GM18498 (cell line): ENCODE measurements around the gene LCN15.
"Not testable (repeated sequence)": the region's sequence is repeated elsewhere in the genome, so short reads cannot be mapped to it uniquely, and the experiment has no call there.

Experiments
- ATAC-seq: cut with Tn5 transposase; IDR thresholded peaks from one replicate; pipeline ENCODE4 v1.9.1; 2021; ENCODE audit warnings: mild to moderate bottlenecking, moderate library complexity; ENCODE audit not compliant: unreplicated experiment

The LCN15 gene

GRCh38 chr9:136775191-136775590, 10.9 kb upstream of the LCN15 start:
- no peak for ATAC-seq

- no peak for ATAC-seq
Measured at GRCh38 chr9:136774416-136775045, 10.2 kb upstream of the LCN15 start.

DNA sequence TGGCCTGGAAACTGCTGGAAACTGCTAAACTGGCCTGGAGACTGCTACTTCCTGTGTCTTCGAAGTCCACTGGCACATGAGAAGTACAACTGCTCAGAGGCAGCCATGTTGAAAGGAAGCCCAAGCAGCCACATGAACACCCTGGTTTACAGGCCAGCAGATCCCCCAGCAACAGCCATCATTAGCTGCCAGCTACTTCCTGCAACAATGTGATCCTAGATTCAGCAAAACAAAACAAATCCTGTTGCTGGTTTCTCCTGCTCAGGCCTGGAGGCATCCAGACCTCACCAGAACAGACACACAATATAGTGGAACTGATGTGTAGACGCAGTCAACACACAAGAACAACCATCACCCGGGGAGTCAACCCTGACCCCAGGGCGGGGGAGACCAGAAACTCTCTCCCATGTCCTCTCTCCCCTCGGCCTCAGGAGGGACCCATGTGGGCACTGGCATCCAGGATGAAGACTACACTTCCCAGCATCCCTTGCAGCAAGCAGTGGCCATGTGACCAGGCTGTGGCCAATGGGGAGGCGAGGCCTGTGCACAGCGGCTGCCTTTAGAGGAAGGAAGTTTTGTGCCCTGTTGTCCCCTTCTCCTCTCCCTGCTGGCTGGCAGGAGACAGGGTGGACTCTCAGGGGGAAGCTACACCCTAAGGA, 9.2 kb upstream of the LCN15 start:
- no peak for ATAC-seq

GRCh38 chr9:136771907-136772415, 7.6 kb upstream of the LCN15 start:
- ATAC-seq, result no peak

DNA sequence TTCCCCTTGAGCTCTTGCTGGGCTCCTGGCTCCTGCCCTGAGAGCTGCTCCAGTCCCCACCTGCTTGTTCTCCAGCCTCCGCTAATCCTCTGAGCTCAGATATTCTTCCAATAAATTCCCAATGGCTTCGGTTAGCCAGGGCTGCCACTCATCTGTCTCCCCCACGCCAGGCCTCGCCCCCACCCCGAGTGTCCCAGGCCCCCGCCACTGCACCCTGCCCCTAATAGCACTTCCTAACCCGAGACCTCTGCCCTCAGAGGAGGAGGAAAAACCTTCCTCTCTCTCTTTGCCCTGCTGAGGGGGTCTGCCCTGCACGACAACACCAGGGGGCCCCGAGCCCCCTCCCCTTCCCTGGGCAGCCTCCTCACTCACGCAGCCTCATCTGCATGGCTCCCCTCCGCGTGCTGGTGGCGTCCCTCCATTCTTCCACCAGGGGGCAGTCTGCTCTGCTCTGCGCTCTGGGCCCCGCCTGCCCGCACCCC, 5.4 kb upstream of the LCN15 start:
- ATAC-seq, result no peak

DNA sequence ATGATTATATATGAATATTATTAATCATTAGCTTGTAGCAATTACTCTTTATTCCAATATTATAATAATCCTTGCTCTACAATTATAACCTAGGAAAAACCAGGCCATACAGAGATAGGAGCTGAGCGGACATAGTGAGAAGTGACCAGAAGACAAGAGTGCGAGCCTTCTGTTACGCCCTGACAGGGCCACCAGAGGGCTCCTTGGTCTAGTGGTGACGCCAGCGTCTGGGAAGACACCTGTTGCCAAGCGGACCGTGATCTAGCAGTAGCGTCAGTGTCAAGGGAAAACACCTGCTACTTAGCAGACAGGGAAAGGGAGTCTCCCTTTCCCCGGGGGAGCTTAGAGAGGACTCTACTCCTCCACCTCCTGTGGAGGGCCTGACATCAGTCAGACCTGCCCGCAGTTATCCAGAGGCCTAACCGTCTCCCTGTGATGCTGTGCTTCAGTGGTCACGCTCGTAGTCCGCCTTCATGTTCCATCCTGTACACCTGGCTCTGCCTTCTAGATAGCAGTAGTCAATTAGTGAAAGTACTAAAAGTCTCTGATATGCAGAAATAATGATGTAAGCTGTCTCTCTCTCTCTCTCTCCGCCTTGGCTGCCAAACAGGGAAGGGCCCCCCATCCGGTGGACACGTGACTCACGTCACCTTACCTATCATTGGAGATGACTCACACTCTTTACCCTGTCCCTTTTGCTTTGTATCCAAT, 2.2 kb upstream of the LCN15 start:
- not testable (repeated sequence) for ATAC-seq

GRCh38 chr9:136765745-136766409, 1.6 kb upstream of the LCN15 start:
- ATAC-seq, result peak; percentile 69

GRCh38 chr9:136765041-136765440, 723 bp upstream of the LCN15 start:
- no peak for ATAC-seq

DNA sequence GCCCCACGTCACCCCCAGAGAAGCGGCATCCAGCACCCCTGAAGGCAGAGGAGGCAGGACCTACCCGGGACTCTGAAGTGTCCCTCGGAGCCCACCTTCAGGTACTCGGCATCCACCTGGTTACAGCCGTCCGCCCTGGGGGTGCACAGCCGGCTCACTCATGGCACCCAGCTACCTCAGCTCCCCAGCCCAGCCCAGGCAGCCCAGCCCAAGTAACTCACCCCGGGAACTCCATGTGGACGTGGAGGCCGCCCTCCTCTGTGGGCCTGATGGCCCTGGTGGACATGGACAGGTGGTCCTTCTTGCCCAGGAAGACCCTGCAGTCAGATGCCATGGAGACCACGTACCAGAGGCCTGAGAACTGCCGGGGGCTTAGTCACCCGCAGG, 676 bp downstream of the LCN15 start:
- ATAC-seq, result no peak

DNA sequence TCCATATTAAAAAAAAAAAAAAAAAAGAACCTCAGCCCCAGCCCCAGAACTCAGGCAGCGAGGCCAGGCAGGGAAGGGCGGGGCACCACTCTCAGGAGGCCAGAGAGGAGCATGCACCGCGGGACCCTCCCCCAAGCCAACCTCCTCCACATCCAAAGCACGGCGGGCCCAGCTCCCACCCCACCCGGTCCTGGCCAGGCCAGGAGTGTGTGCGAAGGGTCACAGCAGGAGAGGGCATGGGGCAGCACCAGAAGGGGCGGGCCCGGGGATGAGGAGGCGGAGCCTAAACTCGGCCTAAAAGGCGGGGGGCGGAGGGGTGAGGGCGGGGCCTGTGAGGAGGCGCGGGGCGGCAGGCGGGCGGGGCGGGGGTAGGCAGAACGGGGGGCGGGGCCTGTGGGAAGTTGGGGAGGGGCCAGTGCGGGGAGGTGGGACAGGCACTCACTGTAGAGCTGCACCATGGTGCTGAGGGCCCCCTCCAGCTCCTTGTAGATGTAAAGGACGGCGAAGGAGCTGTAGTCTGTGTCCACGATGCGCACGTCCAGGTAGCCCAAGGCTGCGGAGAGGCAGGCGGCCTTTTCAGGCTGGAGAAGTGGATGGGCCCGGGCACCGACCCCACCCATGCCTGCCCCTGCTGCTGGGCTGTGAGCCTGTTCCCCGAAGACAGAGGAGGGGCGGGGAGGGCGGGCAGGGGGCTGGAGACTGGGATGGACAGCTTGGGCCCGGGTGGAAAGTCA, 1.2 kb downstream of the LCN15 start:
- ATAC-seq, result no peak

GRCh38 chr9:136762221-136762691, 2.1 kb downstream of the LCN15 start:
- no peak for ATAC-seq

DNA sequence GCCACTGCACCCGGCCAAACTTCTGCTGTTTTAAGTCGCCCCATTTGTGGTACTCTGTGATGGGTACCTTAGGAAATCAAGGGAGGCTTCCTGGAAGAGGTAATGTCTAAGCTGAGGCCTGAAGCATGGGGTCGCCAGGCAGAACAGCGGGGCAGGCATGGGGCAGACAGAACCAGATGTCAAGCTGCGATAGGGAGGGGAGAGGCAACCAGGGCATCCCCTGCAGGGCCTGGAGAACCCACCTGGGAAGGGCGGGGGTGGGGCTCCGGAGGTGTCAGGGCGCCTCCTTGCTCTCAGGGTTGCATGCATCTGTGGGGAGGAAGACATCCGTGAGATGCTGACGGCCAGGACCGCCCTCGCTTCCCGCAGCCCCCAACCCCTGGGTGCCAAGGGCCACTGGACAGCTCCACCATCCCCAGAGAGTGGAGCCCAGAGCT, 2.8 kb downstream of the LCN15 start:
- no peak for ATAC-seq

DNA sequence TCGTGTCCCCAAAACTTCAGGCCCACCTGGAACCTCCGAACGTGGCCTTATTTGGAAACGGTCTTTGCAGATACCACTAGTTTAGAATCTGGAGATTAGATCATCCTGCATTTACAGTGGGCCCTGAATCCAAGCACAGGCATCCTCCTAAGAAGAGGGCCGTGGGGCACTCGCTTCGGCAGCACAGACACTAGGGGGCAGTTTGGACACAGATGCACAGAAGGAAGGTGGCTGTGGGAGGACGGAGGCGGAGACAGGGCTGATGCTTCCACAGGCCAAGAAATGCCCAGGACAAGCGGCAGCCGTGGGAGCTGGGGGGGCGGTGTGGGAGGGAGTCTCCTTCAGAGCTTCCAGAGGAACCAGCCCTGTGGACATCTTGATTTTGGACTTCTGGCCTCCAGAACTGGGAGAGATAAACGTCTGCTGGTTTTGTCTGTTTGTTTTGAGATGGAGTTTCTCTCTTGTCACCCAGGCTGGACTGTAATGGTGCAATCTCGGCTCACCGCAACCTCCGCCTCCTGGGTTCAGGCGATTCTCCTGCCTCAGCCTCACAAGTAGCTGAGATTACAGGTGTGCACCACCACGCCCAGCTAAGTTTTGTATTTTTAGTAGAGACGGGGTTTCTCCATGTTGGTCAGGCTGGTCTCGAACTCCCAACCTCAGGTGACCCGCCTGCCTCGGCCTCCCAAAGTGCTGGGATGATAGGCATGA, 3.3 kb downstream of the LCN15 start:
- ATAC-seq, result not testable (repeated sequence)

DNA sequence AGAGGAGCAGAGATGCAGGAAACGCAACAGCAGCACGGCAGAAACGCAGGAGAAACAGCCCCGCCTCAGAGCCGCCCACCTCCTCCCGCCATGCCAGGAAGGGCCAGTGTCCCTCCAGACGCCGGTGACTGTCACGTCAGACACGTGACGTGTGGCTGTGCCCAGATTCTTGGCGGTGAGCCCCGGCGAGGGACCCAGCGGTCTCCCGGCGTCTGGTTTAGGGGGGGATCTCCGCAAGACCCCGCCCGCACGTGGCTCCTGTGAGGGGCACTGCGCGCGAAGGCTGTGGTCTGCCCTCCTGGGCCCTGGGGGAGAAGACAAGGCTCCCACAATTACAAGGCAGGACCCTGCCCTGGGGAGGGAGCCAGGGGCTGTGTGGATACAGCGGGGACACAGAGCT, 3.9 kb downstream of the LCN15 start:
- ATAC-seq, result no peak

DNA sequence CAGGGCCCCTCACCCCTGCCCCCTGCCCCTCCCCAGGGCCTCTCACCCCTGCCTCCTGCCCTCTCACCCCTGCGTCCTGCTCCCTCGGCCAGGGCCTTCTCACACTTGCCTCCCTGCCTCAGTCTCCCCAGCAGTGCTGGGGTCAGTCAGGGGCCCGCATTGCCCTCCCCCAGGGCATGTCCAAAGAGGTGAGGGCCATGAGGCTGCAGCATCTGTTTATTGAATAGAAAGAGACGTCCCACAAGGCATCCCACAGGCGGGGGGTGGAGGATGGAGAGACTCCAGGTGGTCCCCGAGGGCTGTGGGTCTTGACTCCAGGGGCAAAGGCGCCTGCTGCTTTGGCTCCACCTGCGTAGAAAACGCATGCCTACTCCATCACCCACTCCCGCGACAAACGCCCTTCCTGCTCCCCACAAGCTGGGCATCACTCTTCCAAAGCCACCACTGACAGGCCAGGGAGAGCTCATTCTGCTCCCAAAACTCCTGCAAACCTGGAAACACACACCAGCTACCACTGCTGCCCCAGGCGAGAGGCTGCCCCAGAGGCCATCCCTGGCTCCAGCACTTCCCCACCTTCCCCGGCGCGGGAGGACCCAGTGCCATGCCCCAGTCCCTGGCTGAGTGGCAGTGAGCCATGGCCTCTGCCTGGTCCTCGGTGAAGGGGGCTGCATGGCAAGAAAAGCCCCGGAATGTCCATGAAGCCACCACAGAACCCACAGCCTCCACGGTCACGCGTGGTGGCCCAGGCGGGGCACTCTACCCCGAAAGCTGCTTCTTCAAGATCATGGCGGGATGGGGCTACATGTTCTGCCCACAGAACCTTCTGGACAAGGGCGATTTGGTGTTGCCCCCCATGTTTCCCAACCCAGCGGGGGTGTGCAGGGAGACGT, 4.6 kb downstream of the LCN15 start:
- ATAC-seq, result no peak

DNA sequence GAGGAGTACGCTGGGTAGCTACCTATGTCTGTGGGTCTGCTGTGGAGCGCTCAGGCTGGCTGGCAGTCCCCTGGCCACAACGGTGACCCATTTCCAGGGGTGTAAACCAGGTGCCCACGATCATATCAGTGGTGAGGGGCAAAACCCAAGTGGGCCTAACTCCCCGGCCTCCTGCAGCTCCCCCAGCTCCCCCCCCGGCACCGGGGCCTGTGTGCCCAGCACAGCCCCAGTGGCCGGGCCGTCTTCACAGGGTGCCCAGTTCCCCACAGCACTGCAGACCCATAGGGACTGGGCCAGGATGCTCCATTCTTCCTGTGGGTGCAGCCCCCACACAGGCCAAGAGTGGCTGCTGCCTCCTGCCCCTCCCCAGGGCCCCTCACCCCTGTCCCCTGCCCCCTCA, 5.3 kb downstream of the LCN15 start:
- no peak for ATAC-seq

- peak; percentile 12 for ATAC-seq
Measured at GRCh38 chr9:136757751-136758140, 6.6 kb downstream of the LCN15 start.

DNA sequence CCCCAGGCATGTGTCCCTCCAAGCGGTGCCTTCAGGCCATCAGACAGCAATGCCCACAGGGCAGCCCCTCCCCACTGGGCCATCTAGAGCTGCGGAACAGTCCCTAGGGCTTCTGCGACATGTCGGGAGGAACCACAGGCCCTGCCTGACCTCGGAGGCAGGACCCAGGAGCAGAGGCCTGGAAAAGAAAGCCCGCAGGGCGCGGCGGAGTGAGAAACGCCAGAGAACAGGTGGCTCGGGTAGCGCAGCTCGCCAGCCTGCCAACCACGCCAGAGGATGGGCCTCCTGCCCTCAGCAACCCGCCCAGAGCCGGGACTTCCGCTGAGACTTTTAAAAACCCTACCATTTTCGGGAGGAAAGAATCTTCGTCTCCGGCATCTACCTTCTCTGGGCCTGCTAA, 7.0 kb downstream of the LCN15 start:
- ATAC-seq, result peak; percentile 24

- no peak for ATAC-seq
Measured at GRCh38 chr9:136756836-136757235, 7.5 kb downstream of the LCN15 start.
